Thyroid gland (tissue), 4 donors: Measurements from ENCODE around the gene EHD4. TPM values are rescaled to one million over a fixed set of nuclear protein-coding genes. Genes with fewer than 3 reads are reported as not detected.

Experiments used
- DNase-seq, 2 donors: peaks; one replicate each; pipeline ENCODE4 v3.0.0-alpha.2; 2019
- H3K27ac ChIP-seq, 3 donors: fragments of 200-600 bp; sonication (generic); 1 replicate in 2 of 3; 2 replicates in 1 of 3; pipeline ENCODE4 v1.5.1; 2016 to 2019; ENCODE audit warnings: mild to moderate bottlenecking in 1 of 3, moderate library complexity in 1 of 3
- H3K27me3 ChIP-seq: fragments of 200-600 bp; sonication (generic); one replicate; pipeline ENCODE4 v1.5.1; 2019
- H3K36me3 ChIP-seq, 2 donors: fragments of 200-600 bp; sonication (generic); one replicate each; pipeline ENCODE4 v1.5.1; 2016 to 2019
- H3K4me1 ChIP-seq, 2 donors: fragments of 200-600 bp; sonication (generic); one replicate each; pipeline ENCODE4 v1.5.1; 2017 to 2019
- H3K4me3 ChIP-seq, 3 donors: fragments of 200-600 bp; sonication (generic); replicated peaks in 1 of 3; 1 replicate in 2 of 3; 2 replicates in 1 of 3; pipeline ENCODE4 v1.5.1; 2016; ENCODE audit warnings: mild to moderate bottlenecking in 1 of 3
- H3K9me3 ChIP-seq: fragments of 200-600 bp; sonication (generic); one replicate; pipeline ENCODE4 v1.5.1; 2017
- CTCF ChIP-seq, 6 experiments: fragments of 200-600 bp in 3 of 6; fragments of 450-650 bp in 3 of 6; sonication (generic) in 3 of 6; IDR thresholded peaks; one replicate each; pipeline ENCODE4 v1.5.1; 2016 to 2019; ENCODE audit warnings: antibody characterized with exemption in 6 of 6, mild to moderate bottlenecking in 2 of 6, inconsistent platforms in 1 of 6, moderate library complexity in 1 of 6
- POLR2A ChIP-seq, 2 donors: fragments of 450-650 bp; IDR thresholded peaks; one replicate each; pipeline ENCODE4 v1.6.1; 2017; ENCODE audit warnings: antibody characterized with exemption in 2 of 2, mild to moderate bottlenecking in 2 of 2, moderate library complexity in 1 of 2
- WGBS, 2 donors: methylation state at CpG; one replicate each; pipeline ENCODE4 v1.1.5; 2017; 5-methylcytosine and 5-hydroxymethylcytosine counted together
- intact Hi-C: fragments of 100-400 bp; cut with DNase I; formaldehyde crosslinking; loops from one replicate; pipeline ENCODE4 v1.15.1; 2023
- total RNA-seq, 4 donors: library from RNA; depleted of rRNA; stranded (reverse); fragments of >200 nt; gene quantifications; one replicate each; pipeline ENCODE4 v1.2.3, GENCODE V29; 2016

EHD4 gene
- total RNA-seq, 4 donors from 2014 or later, result 29.7 to 66.7 (median 37.9) TPM

GRCh38 chr15:41873711-41874110 lies 98.6 kb downstream of the EHD4 start:
- Histone ChIP-seq H3K27ac (no peak overlapping the region), H3K4me3 (no peak overlapping the region), H3K4me1 (peaks cover 18 to 22% of the 10 kb centered on the region in 2 donors), H3K27me3 (no peaks in the 10 kb centered on the region), H3K9me3 (no peaks in the 10 kb centered on the region), H3K36me3 (no peaks in the 10 kb centered on the region)
- TF ChIP-seq CTCF (IDR thresholded peaks at IDR 0.05) (no peak), POLR2A (IDR thresholded peaks at IDR 0.05) (no peak)
- no peak for DNase-seq
- 90 to 100% methylated on average over 3 to 5 of the region's 8 CpGs for WGBS, 2 donors
- intact Hi-C loops, result no loop called here

- Histone ChIP-seq H3K9me3 (no peaks in the 10 kb centered on the region), H3K4me3 (no peak overlapping the region), H3K4me1 (peaks cover 8% of the 10 kb centered on the region in 2 donors), H3K36me3 (no peaks in the 10 kb centered on the region), H3K27ac (no peak overlapping the region), H3K27me3 (no peaks in the 10 kb centered on the region)
- 91 to 94% methylated on average over 9 of the region's 9 CpGs for WGBS, 2 donors
- TF ChIP-seq POLR2A (IDR thresholded peaks at IDR 0.05) (no peak), CTCF (IDR thresholded peaks at IDR 0.05) (no peak)
- no peak for DNase-seq
- intact Hi-C loops, result no loop called here
These were observed 100.1 kb downstream of the EHD4 start for GRCh38 chr15:41872166-41872747.

GRCh38 chr15:41871175-41871905 lies 101.0 kb downstream of the EHD4 start:
- Histone ChIP-seq H3K36me3 (no peaks in the 10 kb centered on the region), H3K9me3 (no peaks in the 10 kb centered on the region), H3K27me3 (no peaks in the 10 kb centered on the region), H3K4me3 (no peak overlapping the region), H3K27ac (no peak overlapping the region), H3K4me1 (no peaks in the 10 kb centered on the region)
- 92 to 94% methylated on average over 8 to 18 of the region's 19 CpGs for WGBS, 2 donors
- no peak for TF ChIP-seq POLR2A (IDR thresholded peaks at IDR 0.05)
- no peak for TF ChIP-seq CTCF (IDR thresholded peaks at IDR 0.05)
- intact Hi-C loops, result no loop called here
- no peak for DNase-seq

- Histone ChIP-seq H3K4me1 (no peaks in the 10 kb centered on the region), H3K36me3 (no peaks in the 10 kb centered on the region), H3K4me3 (no peak overlapping the region), H3K27me3 (no peaks in the 10 kb centered on the region), H3K9me3 (no peaks in the 10 kb centered on the region), H3K27ac (no peak overlapping the region)
- peak; percentile 39 to 42 for DNase-seq
- TF ChIP-seq POLR2A (IDR thresholded peaks at IDR 0.05) (no peak), CTCF (IDR thresholded peaks at IDR 0.05) (no peak)
- 79 to 88% methylated on average over 7 to 8 of the region's 9 CpGs for WGBS, 2 donors
- intact Hi-C loops, result no loop called here
These were observed 101.7 kb downstream of the EHD4 start for GRCh38 chr15:41870689-41871081.
